Keratinocyte (primary cell): ENCODE data around the gene PTOV1. TPM values are rescaled to one million over a fixed set of nuclear protein-coding genes. Genes with fewer than 3 reads are reported as not detected.

Experiments
- DNase-seq: peaks from one replicate; pipeline ENCODE4 v3.0.0-alpha.2; 2011; ENCODE audit warnings: low read depth, missing footprints, low spot score
- FAIRE-seq: peaks from 2 replicates; lab custom pipeline; 2011; peaks lifted over from hg19 to GRCh38; lab: Jason Lieb, UNC
- H2AFZ ChIP-seq: 2 replicates; pipeline ENCODE4 v1.6.0; 2012; ENCODE audit warnings: low read length, control low read depth, inconsistent platforms; ENCODE audit not compliant: control insufficient read depth
- H3K27ac ChIP-seq: 2 replicates; pipeline ENCODE4 v1.5.1; 2011; ENCODE audit warnings: low read length; ENCODE audit not compliant: control insufficient read depth, insufficient read depth
- H3K27me3 ChIP-seq: 3 replicates; pipeline ENCODE4 v1.6.0; 2011; ENCODE audit warnings: low read length; ENCODE audit not compliant: control insufficient read depth, insufficient read depth; ENCODE audit errors: extremely low read depth
- H3K36me3 ChIP-seq, 2 experiments: 2 replicates in 1 of 2; 3 replicates in 1 of 2; pipeline ENCODE4 v1.5.1; 2011; ENCODE audit warnings: low read length in 2 of 2, mild to moderate bottlenecking in 1 of 2; ENCODE audit not compliant: control insufficient read depth in 2 of 2, insufficient read depth in 2 of 2; ENCODE audit errors: extremely low read depth in 1 of 2
- H3K4me1 ChIP-seq: 3 replicates; pipeline ENCODE4 v1.5.1; 2011; ENCODE audit warnings: low read length; ENCODE audit not compliant: control insufficient read depth, insufficient read depth; ENCODE audit errors: extremely low read depth
- H3K4me2 ChIP-seq: 3 replicates; pipeline ENCODE4 v1.6.0; 2011; ENCODE audit warnings: low read depth, low read length; ENCODE audit not compliant: control insufficient read depth, insufficient read depth; ENCODE audit errors: extremely low read depth
- H3K4me3 ChIP-seq, 3 experiments: fragments of 200-600 bp in 1 of 3; sonication (generic) in 1 of 3; 2 replicates in 2 of 3; 3 replicates in 1 of 3; pipeline ENCODE4 v1.5.1; 2011 to 2016; ENCODE audit warnings: low read length in 3 of 3, mild to moderate bottlenecking in 3 of 3, control low read depth in 2 of 3, inconsistent platforms in 1 of 3, low read depth in 1 of 3, mixed read lengths in 1 of 3, mixed run types in 1 of 3, moderate library complexity in 1 of 3; ENCODE audit not compliant: control insufficient read depth in 2 of 3, insufficient read depth in 2 of 3; ENCODE audit errors: extremely low read depth in 1 of 3
- H3K79me2 ChIP-seq: 2 replicates; pipeline ENCODE4 v1.6.0; 2012; ENCODE audit warnings: low read length; ENCODE audit not compliant: control insufficient read depth, insufficient read depth
- H3K9ac ChIP-seq: 3 replicates; pipeline ENCODE4 v1.6.0; 2011; ENCODE audit warnings: low read length; ENCODE audit not compliant: control insufficient read depth, insufficient read depth; ENCODE audit errors: extremely low read depth
- H3K9me1 ChIP-seq: 3 replicates; pipeline ENCODE4 v1.6.0; 2011; ENCODE audit warnings: low read length; ENCODE audit not compliant: control insufficient read depth, insufficient read depth; ENCODE audit errors: extremely low read depth
- H3K9me3 ChIP-seq: 2 replicates; pipeline ENCODE4 v1.5.1; 2012; ENCODE audit warnings: low read depth, low read length; ENCODE audit not compliant: control insufficient read depth
- H4K20me1 ChIP-seq: 3 replicates; pipeline ENCODE4 v1.6.0; 2011; ENCODE audit warnings: low read length; ENCODE audit not compliant: control insufficient read depth, insufficient read depth; ENCODE audit errors: extremely low read depth
- EZH2 ChIP-seq: IDR thresholded peaks from one replicate; pipeline ENCODE4 v1.6.1; 2012; ENCODE audit warnings: inconsistent platforms, mild to moderate bottlenecking, low read length, moderate library complexity
- dilution Hi-C: fragments of 300-500 bp; cut with MboI; formaldehyde crosslinking; loops from one replicate; pipeline ENCODE4 v1.7.0; 2020; ENCODE audit warnings: low sequenced_read_pairs; ENCODE audit not compliant: extremely low pct_ligation_motif_present
- polyA plus RNA-seq, 5 experiments: library from polyadenylated mRNA; depleted of rRNA in 3 of 5; stranded (reverse) in 3 of 5; stranded (forward) in 1 of 5; unstranded in 1 of 5; fragments of >200 nt; gene quantifications; 1 replicate in 1 of 5; 2 replicates in 3 of 5; 3 replicates in 1 of 5; pipeline versions ENCODE4 v1.2.1 to v1.2.3, GENCODE V29; 2011 to 2012; ENCODE audit warnings: missing spikeins in 2 of 5, low read depth in 1 of 5, low replicate concordance in 1 of 5
- TF ChIP-seq, protein P1 (sequence below), 3 experiments: IDR thresholded peaks in 1 of 3; conservative IDR thresholded peaks in 1 of 3; optimal IDR thresholded peaks in 1 of 3; 2 replicates in 2 of 3; 3 replicates in 1 of 3; pipeline versions ENCODE3 to v1.5.1; 2011; ENCODE audit warnings: low read length in 3 of 3, mild to moderate bottlenecking in 3 of 3, moderate library complexity in 2 of 3, control low read depth in 1 of 3, inconsistent platforms in 1 of 3; ENCODE audit not compliant: insufficient read depth in 2 of 3; ENCODE audit errors: extremely low read depth in 1 of 3

The PTOV1 gene
- polyA plus RNA-seq, 1 donor (not counting 4 experiments of a cell fraction or from before 2014, with no cell fraction given), result 22.9 TPM

DNA sequence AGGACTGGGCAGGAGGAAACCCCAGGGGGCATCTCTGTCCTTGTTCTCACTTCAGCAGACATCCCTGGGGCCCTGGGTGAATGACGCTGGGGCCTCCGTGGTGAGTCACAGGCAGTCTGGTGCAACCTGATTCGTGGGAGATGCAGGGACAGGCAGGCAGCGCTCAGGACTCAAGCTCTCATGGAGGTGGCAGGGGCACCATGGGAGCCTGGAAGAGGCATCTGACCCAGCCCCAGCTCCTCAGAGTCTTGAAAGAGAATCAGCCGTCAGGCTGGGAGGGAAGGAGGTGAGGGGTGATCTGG is 14.0 kb upstream of the PTOV1 start:
- H3K4me3 ChIP-seq, result no peak overlapping the region
- H4K20me1 ChIP-seq, result no peaks in the 10 kb centered on the region
- dilution Hi-C loops, result no loop called here
- peaks cover 11 to 35% of the 10 kb centered on the region in 2 experiments for H3K36me3 ChIP-seq
- TF ChIP-seq, protein P1, sequence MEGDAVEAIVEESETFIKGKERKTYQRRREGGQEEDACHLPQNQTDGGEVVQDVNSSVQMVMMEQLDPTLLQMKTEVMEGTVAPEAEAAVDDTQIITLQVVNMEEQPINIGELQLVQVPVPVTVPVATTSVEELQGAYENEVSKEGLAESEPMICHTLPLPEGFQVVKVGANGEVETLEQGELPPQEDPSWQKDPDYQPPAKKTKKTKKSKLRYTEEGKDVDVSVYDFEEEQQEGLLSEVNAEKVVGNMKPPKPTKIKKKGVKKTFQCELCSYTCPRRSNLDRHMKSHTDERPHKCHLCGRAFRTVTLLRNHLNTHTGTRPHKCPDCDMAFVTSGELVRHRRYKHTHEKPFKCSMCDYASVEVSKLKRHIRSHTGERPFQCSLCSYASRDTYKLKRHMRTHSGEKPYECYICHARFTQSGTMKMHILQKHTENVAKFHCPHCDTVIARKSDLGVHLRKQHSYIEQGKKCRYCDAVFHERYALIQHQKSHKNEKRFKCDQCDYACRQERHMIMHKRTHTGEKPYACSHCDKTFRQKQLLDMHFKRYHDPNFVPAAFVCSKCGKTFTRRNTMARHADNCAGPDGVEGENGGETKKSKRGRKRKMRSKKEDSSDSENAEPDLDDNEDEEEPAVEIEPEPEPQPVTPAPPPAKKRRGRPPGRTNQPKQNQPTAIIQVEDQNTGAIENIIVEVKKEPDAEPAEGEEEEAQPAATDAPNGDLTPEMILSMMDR (optimal IDR thresholded peaks at IDR 0.05 in 1 of 3, IDR thresholded peaks at IDR 0.05 in 1 of 3, conservative IDR thresholded peaks at IDR 0.05 in 1 of 3; ENCODE audit: extremely low read depth in 1 of 3, insufficient read depth in 2 of 3, low read length in 3 of 3), result no peak
- TF ChIP-seq EZH2, result no peak
- no peak overlapping the region for H3K27ac ChIP-seq
- H3K9me3 ChIP-seq, result no peaks in the 10 kb centered on the region
- no peak overlapping the region for H3K4me2 ChIP-seq
- H3K9ac ChIP-seq, result no peak overlapping the region
- FAIRE-seq (no peak), DNase-seq (no peak)
- no peaks in the 10 kb centered on the region for H3K79me2 ChIP-seq
- H3K4me1 ChIP-seq, result no peaks in the 10 kb centered on the region
- H3K27me3 ChIP-seq, result no peaks in the 10 kb centered on the region
- no peaks in the 10 kb centered on the region for H3K9me1 ChIP-seq
- H2AFZ ChIP-seq, result no peak overlapping the region

DNA sequence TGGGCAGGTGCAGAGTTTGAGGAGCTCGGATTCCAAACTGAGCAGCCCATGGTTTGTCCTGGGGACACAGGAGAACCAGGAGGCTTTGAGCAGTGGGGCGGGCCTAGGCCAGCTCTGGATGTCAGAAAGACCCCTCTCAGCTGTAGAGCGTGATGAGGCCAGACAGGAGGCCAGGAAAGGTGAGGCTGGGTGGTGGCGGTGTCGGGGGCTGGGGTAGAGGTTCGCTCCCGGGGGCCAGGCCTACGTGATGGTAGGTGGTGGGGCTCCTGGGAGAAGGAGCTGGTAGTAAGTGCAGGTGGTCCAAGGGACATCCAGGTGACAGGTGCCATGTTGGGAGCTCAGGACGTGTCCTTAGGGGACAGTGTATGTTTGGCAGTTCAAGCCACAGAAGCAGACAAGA is 13.5 kb upstream of the PTOV1 start:
- TF ChIP-seq, protein P1 (optimal IDR thresholded peaks at IDR 0.05 in 1 of 3, IDR thresholded peaks at IDR 0.05 in 1 of 3, conservative IDR thresholded peaks at IDR 0.05 in 1 of 3; ENCODE audit: extremely low read depth in 1 of 3, insufficient read depth in 2 of 3, low read length in 3 of 3), result no peak
- no peak for TF ChIP-seq EZH2
- dilution Hi-C loops, result no loop called here

More for the DNA sequence above, 13.5 kb upstream of the PTOV1 start:
- no peaks in the 10 kb centered on the region for H3K79me2 ChIP-seq
- H3K4me1 ChIP-seq, result no peaks in the 10 kb centered on the region
- H3K36me3 ChIP-seq, result peaks cover 11 to 32% of the 10 kb centered on the region in 2 experiments
- no peak overlapping the region for H3K27ac ChIP-seq
- H3K9me3 ChIP-seq, result no peaks in the 10 kb centered on the region
- no peaks in the 10 kb centered on the region for H3K27me3 ChIP-seq
- H4K20me1 ChIP-seq, result no peaks in the 10 kb centered on the region
- H3K9me1 ChIP-seq, result no peaks in the 10 kb centered on the region
- no peak overlapping the region for H3K4me2 ChIP-seq
- no peak overlapping the region for H3K4me3 ChIP-seq
- no peak for FAIRE-seq
- no peak overlapping the region for H3K9ac ChIP-seq
- no peak for DNase-seq
- H2AFZ ChIP-seq, result no peak overlapping the region
